ENCODE results near the gene RGL2. TPM values are rescaled to one million over a fixed set of nuclear protein-coding genes. Genes with fewer than 3 reads are reported as not detected.

Gene RGL2
- total and polyA plus RNA-seq, 2 of the 4 experiments (the other 2 are of a cell fraction): 4.1 to 26.9 TPM

- no peaks in the 10 kb centered on the region for H3K9me1 ChIP-seq (ENCODE audit: insufficient read depth, low read length)
- no peak overlapping the region for H2AFZ ChIP-seq (replicated peaks; ENCODE audit: low read length, poor library complexity)
- H2BK120ac ChIP-seq (ENCODE audit: low read depth, low read length): no peak overlapping the region
- H4K5ac ChIP-seq (ENCODE audit: low read depth, low read length): no peak overlapping the region
- H4K8ac ChIP-seq (ENCODE audit: low read depth in 2 of 2, low read length in 2 of 2): no peak overlapping the region
- ChIA-PET POLR2A (ENCODE audit: unreplicated experiment) (no interaction called here), CTCF (no interaction called here)
- H4K91ac ChIP-seq (ENCODE audit: insufficient read depth, low read depth, low read length): no peak overlapping the region
- DNase-seq (no peak), ATAC-seq (ENCODE audit: low read depth) (no peak)
- no peak overlapping the region for H3K9ac ChIP-seq (ENCODE audit: low read depth, low read length)
- dilution Hi-C loops (cut with HindIII; ENCODE audit: low sequenced_read_pairs, unreplicated experiment): no loop called here
- no peaks in the 10 kb centered on the region for H3K79me1 ChIP-seq (ENCODE audit: low read depth in 1 of 2, low read length in 2 of 2)
- H2AK5ac ChIP-seq (ENCODE audit: low read depth, low read length): no peak overlapping the region
- no peak overlapping the region for H2BK5ac ChIP-seq (ENCODE audit: low read depth, low read length, poor library complexity, severe bottlenecking)
- no CpG with 5 or more reads among the region's 4 CpGs for WGBS, 2 experiments (ENCODE audit: extremely low coverage in 2 of 2, insufficient read length in 1 of 2)
- no peak overlapping the region for H3K4me3 ChIP-seq (ENCODE audit: insufficient read depth, low read depth, low read length)
- no peak overlapping the region for H3K4me2 ChIP-seq (ENCODE audit: low read depth, low read length)
- H2BK15ac ChIP-seq (ENCODE audit: low read depth, low read length): no peak overlapping the region
- H3K4ac ChIP-seq (ENCODE audit: low read depth, low read length): no peak overlapping the region
- TF ChIP-seq RFX5 (IDR thresholded peaks at IDR 0.05; ENCODE audit: low read depth, low read length) (no peak), BHLHE40 (IDR thresholded peaks at IDR 0.05; ENCODE audit: low read depth, low read length) (no peak), ELK1 (IDR thresholded peaks at IDR 0.05; ENCODE audit: borderline replicate concordance, low read depth, low read length) (no peak), NFE2L2 (IDR thresholded peaks at IDR 0.05; ENCODE audit: low read depth, low read length) (no peak), CTCF (conservative IDR thresholded peaks at IDR 0.05; ENCODE audit: low read depth, low read length) (no peak), CHD1 (IDR thresholded peaks at IDR 0.05; ENCODE audit: low read depth, low read length) (no peak), FOS (IDR thresholded peaks at IDR 0.05; ENCODE audit: low read depth, low read length) (no peak), CEBPB (IDR thresholded peaks at IDR 0.05; ENCODE audit: low read depth, low read length) (no peak), RCOR1 (IDR thresholded peaks at IDR 0.05; ENCODE audit: insufficient replicate concordance, low read length) (no peak), POLR2A (IDR thresholded peaks at IDR 0.05; ENCODE audit: low read depth, low read length) (no peak), RAD21 (IDR thresholded peaks at IDR 0.05; ENCODE audit: low read length) (no peak), USF2 (IDR thresholded peaks at IDR 0.05; ENCODE audit: low read depth, low read length) (no peak), MAZ (IDR thresholded peaks at IDR 0.05; ENCODE audit: borderline replicate concordance, low read depth, low read length) (no peak), SMC3 (IDR thresholded peaks at IDR 0.05; ENCODE audit: low read depth, low read length) (no peak), MXI1 (IDR thresholded peaks at IDR 0.05; ENCODE audit: borderline replicate concordance, low read depth, low read length) (no peak), MAFK (IDR thresholded peaks at IDR 0.05; ENCODE audit: low read depth, low read length) (no peak)
- H3K23ac ChIP-seq (ENCODE audit: low read depth, low read length): no peak overlapping the region
- no peak overlapping the region for H3K56ac ChIP-seq (ENCODE audit: extremely low read depth, insufficient read depth, low read length)
- H3K18ac ChIP-seq (ENCODE audit: low read depth, low read length): no peak overlapping the region
- H2BK20ac ChIP-seq (ENCODE audit: low read depth, low read length): no peak overlapping the region
- H4K20me1 ChIP-seq (ENCODE audit: insufficient read depth, low read length): no peaks in the 10 kb centered on the region
- no peaks in the 10 kb centered on the region for H3K36me3 ChIP-seq (ENCODE audit: control insufficient read depth, insufficient read depth, low read length)
- no peak overlapping the region for H2AK9ac ChIP-seq (replicated peaks; ENCODE audit: low read depth, low read length, poor library complexity)
- BruUV-seq (replicated peaks): no TSS peak
- intact Hi-C loops (cut with micrococcal nuclease): no loop called here
- H3K27me3 ChIP-seq (ENCODE audit: control insufficient read depth, insufficient read depth, low read length): peaks cover 6% of the 10 kb centered on the region
- H3K9me3 ChIP-seq (ENCODE audit: control insufficient read depth, insufficient read depth, low read length): no peaks in the 10 kb centered on the region
- no peak overlapping the region for H3K27ac ChIP-seq (ENCODE audit: insufficient read depth, low read length)
- in situ Hi-C loops (cut with MboI; ENCODE audit: low sequenced_read_pairs): no loop called here
- no peak overlapping the region for H3K14ac ChIP-seq (replicated peaks; ENCODE audit: low read depth, low read length)
- H3K4me1 ChIP-seq (ENCODE audit: control insufficient read depth, insufficient read depth, low read length): no peaks in the 10 kb centered on the region
Observed at GRCh38 chr6:33333666-33334065, 34.9 kb upstream of the RGL2 start.

All from IMR-90 (cell line).